Tibial nerve (tissue), 4 donors: ENCODE data around the gene GIMAP7. TPM values are rescaled to one million over a fixed set of nuclear protein-coding genes. Genes with fewer than 3 reads are reported as not detected.
A peak's percentile ranks its signal among the peaks of the same experiment; 100 is the strongest.

ENCODE experiments used
- DNase-seq, 2 donors: peaks; one replicate each; pipeline ENCODE4 v3.0.0-alpha.2; 2019; ENCODE audit warnings: low spot score in 2 of 2
- H3K27ac ChIP-seq, 4 donors: fragments of 200-600 bp; sonication (generic) in 3 of 4; one replicate each; pipeline ENCODE4 v1.5.1; 2017 to 2019; ENCODE audit warnings: mild to moderate bottlenecking in 1 of 4
- H3K27me3 ChIP-seq, 2 donors: fragments of 200-600 bp; sonication (generic) in 1 of 2; one replicate each; pipeline versions ENCODE4 v1.5.1 to v1.6.0; 2017 to 2019
- H3K36me3 ChIP-seq, 3 donors: fragments of 200-600 bp; sonication (generic); one replicate each; pipeline ENCODE4 v1.5.1; 2018 to 2019
- H3K4me1 ChIP-seq, 4 donors: fragments of 200-600 bp; sonication (generic) in 3 of 4; one replicate each; pipeline ENCODE4 v1.5.1; 2017 to 2019
- H3K4me3 ChIP-seq, 4 donors: fragments of 200-600 bp; sonication (generic) in 3 of 4; one replicate each; pipeline ENCODE4 v1.5.1; 2017 to 2019; ENCODE audit warnings: mild to moderate bottlenecking in 1 of 4, moderate library complexity in 1 of 4
- H3K9me3 ChIP-seq, 4 donors: fragments of 200-600 bp; sonication (generic) in 3 of 4; one replicate each; pipeline ENCODE4 v1.5.1; 2017 to 2019
- CTCF ChIP-seq, 5 experiments: fragments of 200-600 bp in 3 of 5; fragments of 450-650 bp in 2 of 5; sonication (generic) in 3 of 5; IDR thresholded peaks; one replicate each; pipeline ENCODE4 v1.5.1; 2016 to 2019; ENCODE audit warnings: antibody characterized with exemption in 5 of 5, mild to moderate bottlenecking in 3 of 5, moderate library complexity in 2 of 5
- EP300 ChIP-seq, 2 donors: sonication (generic); formaldehyde crosslinking; IDR thresholded peaks; one replicate each; pipeline ENCODE4 v1.6.1; 2017; ENCODE audit warnings: antibody characterized with exemption in 2 of 2, mild to moderate bottlenecking in 1 of 2
- POLR2A ChIP-seq, 2 donors: fragments of 450-650 bp; IDR thresholded peaks; one replicate each; pipeline ENCODE4 v1.6.1; 2017; ENCODE audit warnings: antibody characterized with exemption in 2 of 2, mild to moderate bottlenecking in 2 of 2, moderate library complexity in 2 of 2
- WGBS, 2 donors: methylation state at CpG; one replicate each; pipeline ENCODE4 v1.1.5; 2018; 5-methylcytosine and 5-hydroxymethylcytosine counted together
- total RNA-seq, 4 donors: library from RNA; depleted of rRNA; stranded (reverse); fragments of >200 nt; gene quantifications; one replicate each; pipeline ENCODE4 v1.1.0, GENCODE V29; 2016

The GIMAP7 gene
- total RNA-seq, 4 donors from 2014 or later: 18.8 to 25.7 (median 23.6) TPM

- H3K4me1 ChIP-seq: no peaks in the 10 kb centered on the region
- no peak for TF ChIP-seq EP300 (IDR thresholded peaks at IDR 0.05)
- TF ChIP-seq POLR2A (IDR thresholded peaks at IDR 0.05): no peak
- no peak for TF ChIP-seq CTCF (IDR thresholded peaks at IDR 0.05)
- no peak overlapping the region for H3K4me3 ChIP-seq
- no peak for DNase-seq
- H3K9me3 ChIP-seq: peaks cover 0 to under 1% (median 0%) of the 10 kb centered on the region in 4 donors
- H3K36me3 ChIP-seq: peaks cover 0 to 5% (median 0%) of the 10 kb centered on the region in 3 donors
- H3K27me3 ChIP-seq: no peaks in the 10 kb centered on the region
- 67% methylated on average over 3 of the region's 3 CpGs for WGBS, 2 donors
- H3K27ac ChIP-seq: no peak overlapping the region
These were observed 51.5 kb downstream of the GIMAP7 start for GRCh38 chr7:150566123-150566522.

- 83 to 86% methylated on average over 1 of the region's 1 CpG for whole genome bisulfite sequencing, 2 donors
- H3K27ac ChIP-seq: no peak overlapping the region
- TF ChIP-seq CTCF (IDR thresholded peaks at IDR 0.05) (no peak), POLR2A (IDR thresholded peaks at IDR 0.05) (no peak), EP300 (IDR thresholded peaks at IDR 0.05) (no peak)
These were observed 51.9 kb downstream of the GIMAP7 start for GRCh38 chr7:150566572-150566971.

GRCh38 chr7:150567169-150567568, 52.5 kb downstream of the GIMAP7 start, which contains the start of gene GIMAP4:
Gene GIMAP4 (plus strand): TSS chr7:150567390. CDS start chr7:150569902, 2,512 bp downstream.
- H3K4me3 ChIP-seq: peak within 1 kb of the TSS; percentile 8 to 50 (median 32)
- H3K27me3 ChIP-seq: no peaks in the 10 kb centered on the region
- 62 to 65% methylated on average over 9 of the region's 9 CpGs for WGBS, 2 donors
- peaks cover 0 to 5% (median 0%) of the 10 kb centered on the region in 4 donors for H3K9me3 ChIP-seq
- peak within 1 kb of the TSS in 3 of 4 donors; percentile 64 to 76 (median 76) for H3K27ac ChIP-seq
- peaks cover 0 to 16% (median 0%) of the 10 kb centered on the region in 3 donors for H3K36me3 ChIP-seq
- no peak for DNase-seq
- no peaks in the 10 kb centered on the region for H3K4me1 ChIP-seq
- TF ChIP-seq CTCF (IDR thresholded peaks at IDR 0.05): no peak
- TF ChIP-seq EP300 (IDR thresholded peaks at IDR 0.05): peak in 1 of 2 donors; percentile 33
- no peak for TF ChIP-seq POLR2A (IDR thresholded peaks at IDR 0.05)

More at GRCh38 chr7:150566572-150566971, 51.9 kb downstream of the GIMAP7 start:
- DNase-seq: no peak
- no peaks in the 10 kb centered on the region for H3K27me3 ChIP-seq
- H3K4me1 ChIP-seq: no peaks in the 10 kb centered on the region
- no peak overlapping the region for H3K4me3 ChIP-seq
- peaks cover 0 to 10% (median 0%) of the 10 kb centered on the region in 3 donors for H3K36me3 ChIP-seq
- H3K9me3 ChIP-seq: peaks cover 0 to 3% (median 0%) of the 10 kb centered on the region in 4 donors

- no peaks in the 10 kb centered on the region for H3K27me3 ChIP-seq
- TF ChIP-seq EP300 (IDR thresholded peaks at IDR 0.05) (no peak), CTCF (IDR thresholded peaks at IDR 0.05) (no peak), POLR2A (IDR thresholded peaks at IDR 0.05) (no peak)
- peaks cover 0 to 23% (median 0%) of the 10 kb centered on the region in 3 donors for H3K36me3 ChIP-seq
- H3K4me3 ChIP-seq: peak overlapping the region; percentile 8 to 50 (median 32)
- no peak for DNase-seq
- no peaks in the 10 kb centered on the region for H3K4me1 ChIP-seq
- peak overlapping the region in 3 of 4 donors; percentile 64 to 76 (median 76) for H3K27ac ChIP-seq
- WGBS, 2 donors: 44 to 70% methylated on average over 3 of the region's 3 CpGs
- H3K9me3 ChIP-seq: peaks cover 0 to 5% (median 0%) of the 10 kb centered on the region in 4 donors
These were observed 53.2 kb downstream of the GIMAP7 start for GRCh38 chr7:150567871-150568301.

DNA sequence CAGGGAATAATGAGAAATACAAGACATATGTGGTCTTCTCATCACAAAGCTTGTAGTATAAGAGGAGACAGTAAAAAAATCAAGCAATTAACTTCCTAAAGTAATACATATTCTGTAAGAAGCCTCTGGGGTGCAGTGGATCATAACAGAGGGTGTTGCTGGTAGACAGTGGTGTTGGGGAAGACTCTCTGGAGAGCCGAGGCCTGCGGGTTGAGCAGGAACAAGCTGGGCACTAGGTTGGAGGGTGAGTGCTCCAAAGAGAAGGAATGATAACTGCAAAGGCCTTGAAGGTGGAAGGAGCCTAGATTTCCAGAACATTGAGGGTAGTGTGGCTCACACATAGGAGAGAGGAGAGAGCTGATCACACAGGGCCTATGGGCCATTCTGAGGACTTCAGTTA, 54.0 kb downstream of the GIMAP7 start:
- Histone ChIP-seq H3K4me1 (no peaks in the 10 kb centered on the region), H3K9me3 (peaks cover 0 to 5% (median 0%) of the 10 kb centered on the region in 4 donors), H3K36me3 (peaks cover 0 to 24% (median 0%) of the 10 kb centered on the region in 3 donors), H3K27me3 (no peaks in the 10 kb centered on the region), H3K27ac (peak overlapping the region in 3 of 4 donors; percentile 43 to 76 (median 64)), H3K4me3 (peak overlapping the region in 3 of 4 donors; percentile 28 to 50 (median 37))
- no peak for DNase-seq
- WGBS, 2 donors: 71 to 77% methylated on average over 2 of the region's 2 CpGs
- TF ChIP-seq CTCF (IDR thresholded peaks at IDR 0.05) (no peak), POLR2A (IDR thresholded peaks at IDR 0.05) (no peak), EP300 (IDR thresholded peaks at IDR 0.05) (no peak)
